ENCODE results near the gene MSRB1.

Gene MSRB1

GRCh38 chr16:1907226-1907860, 35.7 kb downstream of the MSRB1 start:
- DNase-seq (ENCODE audit: low read depth): no peak
- no peak overlapping the region for H3K4me3 ChIP-seq (ENCODE audit: low read depth, low read length)
- no peak for TF ChIP-seq CTCF (IDR thresholded peaks at IDR 0.05; ENCODE audit: low read depth, low read length, missing control alignments)

- TF ChIP-seq CTCF (IDR thresholded peaks at IDR 0.05; ENCODE audit: low read depth, low read length, missing control alignments): no peak
- no peak overlapping the region for H3K4me3 ChIP-seq (ENCODE audit: low read depth, low read length)
- DNase-seq (ENCODE audit: low read depth): no peak
These were observed 36.2 kb downstream of the MSRB1 start for GRCh38 chr16:1906846-1907165.

GRCh38 chr16:1906055-1906845, 36.7 kb downstream of the MSRB1 start:
- TF ChIP-seq CTCF (IDR thresholded peaks at IDR 0.05; ENCODE audit: low read depth, low read length, missing control alignments): no peak
- no peak overlapping the region for H3K4me3 ChIP-seq (ENCODE audit: low read depth, low read length)
- no peak for DNase-seq (ENCODE audit: low read depth)

- DNase-seq (ENCODE audit: low read depth): no peak
- no peak overlapping the region for H3K4me3 ChIP-seq (ENCODE audit: low read depth, low read length)
These were observed 38.9 kb downstream of the MSRB1 start for GRCh38 chr16:1903845-1904840.

GRCh38 chr16:1903220-1903574, 39.8 kb downstream of the MSRB1 start:
- no peak overlapping the region for H3K4me3 ChIP-seq (ENCODE audit: low read depth, low read length)
- DNase-seq (ENCODE audit: low read depth): no peak
- TF ChIP-seq CTCF (IDR thresholded peaks at IDR 0.05; ENCODE audit: low read depth, low read length, missing control alignments): no peak

More at GRCh38 chr16:1903845-1904840, 38.9 kb downstream of the MSRB1 start:
- no peak for TF ChIP-seq CTCF (IDR thresholded peaks at IDR 0.05; ENCODE audit: low read depth, low read length, missing control alignments)

- TF ChIP-seq CTCF (IDR thresholded peaks at IDR 0.05; ENCODE audit: low read depth, low read length, missing control alignments): no peak
- DNase-seq (ENCODE audit: low read depth): no peak
These were observed 40.3 kb downstream of the MSRB1 start for GRCh38 chr16:1902547-1903219.

More at GRCh38 chr16:1902547-1903219, 40.3 kb downstream of the MSRB1 start:
- H3K4me3 ChIP-seq (ENCODE audit: low read depth, low read length): no peak overlapping the region
